B cell (primary cell): Measurements from ENCODE around the gene CEP44.

Experiments
- EZH2 ChIP-seq: IDR thresholded peaks from 2 replicates; pipeline ENCODE4 v1.6.1; 2012; ENCODE audit warnings: borderline replicate concordance, low read depth, mild to moderate bottlenecking, moderate library complexity, low read length; ENCODE audit not compliant: insufficient read depth, poor library complexity, severe bottlenecking
- TF ChIP-seq, protein P1 (sequence below): fragments of 200-600 bp; IDR thresholded peaks from one replicate; pipeline ENCODE4 v1.8.0; 2022; ENCODE audit warnings: antibody characterized with exemption, mild to moderate bottlenecking

DNA sequence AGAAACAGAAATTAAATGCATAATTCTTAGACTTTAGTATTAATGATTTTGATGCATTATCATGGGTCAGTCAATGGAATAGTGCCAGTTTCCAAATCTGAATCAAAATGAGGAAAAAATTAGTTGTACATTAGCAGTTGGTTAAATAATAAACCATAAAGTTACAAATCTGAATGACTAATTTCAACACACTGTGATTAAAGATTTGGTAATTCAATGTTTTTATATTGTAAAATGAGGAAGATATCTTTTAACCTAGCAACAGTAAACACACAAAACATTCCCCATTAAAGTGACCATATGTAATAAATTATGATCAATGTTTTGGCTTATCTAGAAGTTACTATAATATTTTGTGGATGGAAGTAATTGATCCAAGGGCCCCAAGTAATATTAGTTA, 1.8 kb upstream of the CEP44 start:
- TF ChIP-seq, protein P1, sequence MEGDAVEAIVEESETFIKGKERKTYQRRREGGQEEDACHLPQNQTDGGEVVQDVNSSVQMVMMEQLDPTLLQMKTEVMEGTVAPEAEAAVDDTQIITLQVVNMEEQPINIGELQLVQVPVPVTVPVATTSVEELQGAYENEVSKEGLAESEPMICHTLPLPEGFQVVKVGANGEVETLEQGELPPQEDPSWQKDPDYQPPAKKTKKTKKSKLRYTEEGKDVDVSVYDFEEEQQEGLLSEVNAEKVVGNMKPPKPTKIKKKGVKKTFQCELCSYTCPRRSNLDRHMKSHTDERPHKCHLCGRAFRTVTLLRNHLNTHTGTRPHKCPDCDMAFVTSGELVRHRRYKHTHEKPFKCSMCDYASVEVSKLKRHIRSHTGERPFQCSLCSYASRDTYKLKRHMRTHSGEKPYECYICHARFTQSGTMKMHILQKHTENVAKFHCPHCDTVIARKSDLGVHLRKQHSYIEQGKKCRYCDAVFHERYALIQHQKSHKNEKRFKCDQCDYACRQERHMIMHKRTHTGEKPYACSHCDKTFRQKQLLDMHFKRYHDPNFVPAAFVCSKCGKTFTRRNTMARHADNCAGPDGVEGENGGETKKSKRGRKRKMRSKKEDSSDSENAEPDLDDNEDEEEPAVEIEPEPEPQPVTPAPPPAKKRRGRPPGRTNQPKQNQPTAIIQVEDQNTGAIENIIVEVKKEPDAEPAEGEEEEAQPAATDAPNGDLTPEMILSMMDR, result no peak
- TF ChIP-seq EZH2, result no peak
